ENCODE data around the gene LMAN2.

The LMAN2 gene

GRCh38 chr5:177302354-177303110, 48.9 kb downstream of the LMAN2 start:
- Histone ChIP-seq H3K4me1 (ENCODE audit: control insufficient read depth, insufficient read depth, low read length) (peaks cover 6% of the 10 kb centered on the region; the same call in 1 of the 2 replicates), H3K9ac (ENCODE audit: low read depth, low read length) (no peak overlapping the region), H3K36me3 (ENCODE audit: control insufficient read depth, insufficient read depth, low read length) (peaks cover 42% of the 10 kb centered on the region), H3K27me3 (ENCODE audit: control insufficient read depth, insufficient read depth, low read length) (no peaks in the 10 kb centered on the region), H3K4me3 (ENCODE audit: low read depth, low read length) (peak overlapping the region; percentile 96), H3K9me3 (ENCODE audit: control insufficient read depth, insufficient read depth, low read length) (no peaks in the 10 kb centered on the region), H3K27ac (ENCODE audit: low read depth, low read length) (no peak overlapping the region)

DNA sequence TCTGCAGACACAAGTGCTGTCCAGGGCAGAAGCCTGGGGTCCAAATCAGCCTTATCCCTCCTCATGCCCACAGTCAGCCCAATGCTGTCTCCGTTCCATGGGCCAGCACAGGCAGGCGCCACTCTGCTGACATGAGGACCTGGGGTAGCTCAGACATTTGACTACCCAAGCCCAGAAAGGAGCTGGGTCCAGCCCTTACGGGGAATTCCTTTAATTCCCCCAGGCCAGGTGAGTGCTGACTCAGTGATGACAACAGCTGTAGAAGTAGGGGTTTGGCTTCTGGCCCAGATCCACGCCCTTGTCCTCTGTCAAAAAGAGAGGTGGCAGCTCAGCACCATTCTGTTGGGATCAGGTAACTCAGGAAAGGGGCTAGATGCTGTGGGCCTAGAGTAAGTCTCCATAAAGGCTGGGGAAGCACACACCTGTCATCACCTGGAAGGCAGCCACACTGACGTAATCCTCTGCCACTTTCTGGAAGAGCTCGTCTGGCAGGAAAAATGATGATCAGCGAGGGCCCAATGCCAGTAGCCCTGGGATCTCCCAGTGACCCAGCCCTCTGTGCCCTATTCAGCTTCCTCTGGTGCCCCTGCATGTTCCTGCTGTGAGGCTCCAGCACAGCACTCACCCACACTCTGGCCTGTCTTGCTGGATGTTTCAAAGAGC, 49.8 kb downstream of the LMAN2 start:
- no peak overlapping the region for H3K27ac ChIP-seq (ENCODE audit: low read depth, low read length)

DNA sequence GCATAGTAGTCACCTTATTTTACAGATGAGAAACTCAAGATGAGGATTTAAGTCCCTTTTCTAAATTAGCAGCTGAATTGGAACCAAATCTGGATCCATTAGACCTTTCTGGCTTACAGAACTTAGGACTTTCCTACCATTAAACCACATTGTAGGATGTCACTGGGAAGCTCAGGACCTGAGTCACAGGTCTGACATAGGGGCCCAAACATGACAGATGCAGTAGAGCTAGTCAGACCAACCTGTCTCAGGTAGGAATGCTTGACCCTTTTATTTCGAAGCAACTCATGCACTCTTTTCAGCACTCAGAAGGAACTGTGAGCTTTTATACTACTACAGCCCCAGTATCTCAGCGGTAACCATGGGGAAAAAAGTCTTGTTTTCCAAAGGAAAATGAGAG, 50.5 kb downstream of the LMAN2 start:
- Histone ChIP-seq H3K4me3 (ENCODE audit: low read depth, low read length) (no peak overlapping the region), H3K36me3 (ENCODE audit: control insufficient read depth, insufficient read depth, low read length) (peaks cover 46% of the 10 kb centered on the region), H3K27ac (ENCODE audit: low read depth, low read length) (peak overlapping the region; percentile 18), H3K4me1 (ENCODE audit: control insufficient read depth, insufficient read depth, low read length) (peaks cover 6% of the 10 kb centered on the region; the same call in 1 of the 2 replicates), H3K9ac (ENCODE audit: low read depth, low read length) (no peak overlapping the region), H3K9me3 (ENCODE audit: control insufficient read depth, insufficient read depth, low read length) (no peaks in the 10 kb centered on the region), H3K27me3 (ENCODE audit: control insufficient read depth, insufficient read depth, low read length) (no peaks in the 10 kb centered on the region)

More for the DNA sequence above, 49.8 kb downstream of the LMAN2 start:
- peaks cover 46% of the 10 kb centered on the region for H3K36me3 ChIP-seq (ENCODE audit: control insufficient read depth, insufficient read depth, low read length)
- peaks cover 6% of the 10 kb centered on the region; the same call in 1 of the 2 replicates for H3K4me1 ChIP-seq (ENCODE audit: control insufficient read depth, insufficient read depth, low read length)
- H3K4me3 ChIP-seq (ENCODE audit: low read depth, low read length): no peak overlapping the region
- H3K9me3 ChIP-seq (ENCODE audit: control insufficient read depth, insufficient read depth, low read length): no peaks in the 10 kb centered on the region
- no peaks in the 10 kb centered on the region for H3K27me3 ChIP-seq (ENCODE audit: control insufficient read depth, insufficient read depth, low read length)
- H3K9ac ChIP-seq (ENCODE audit: low read depth, low read length): no peak overlapping the region

DNA sequence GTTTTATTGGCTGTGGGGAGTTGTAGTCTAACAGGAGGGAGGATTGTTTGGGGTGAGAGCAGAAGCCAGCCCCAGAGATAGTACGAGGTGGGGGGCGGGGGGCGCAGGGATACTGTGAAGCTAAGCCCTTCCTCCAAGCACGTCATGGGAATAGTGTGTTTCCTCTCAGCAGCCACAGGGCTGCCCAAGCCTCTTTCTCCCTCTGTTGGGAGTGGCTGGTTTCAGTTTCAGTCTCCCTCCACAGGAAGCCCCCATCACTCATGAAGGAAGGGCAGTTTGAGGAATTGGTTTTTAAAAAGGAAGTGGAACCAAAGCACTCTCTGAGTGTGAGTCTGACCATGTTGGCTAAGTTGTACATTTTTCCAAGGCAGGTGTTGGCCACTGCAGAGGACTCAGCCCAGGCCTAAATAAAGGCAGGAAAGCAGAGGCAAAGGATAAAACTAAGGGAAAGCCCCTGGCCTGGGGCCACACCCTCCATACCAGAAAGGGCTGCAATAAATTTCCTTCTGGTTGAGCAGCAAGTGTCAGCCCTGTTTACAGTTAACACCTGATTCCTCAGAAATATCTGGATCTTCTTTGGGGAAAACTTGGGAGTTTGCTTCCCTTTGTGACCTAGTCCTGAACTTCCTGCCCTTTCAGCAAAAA, 51.1 kb downstream of the LMAN2 start:
- no peak overlapping the region for H3K9ac ChIP-seq (ENCODE audit: low read depth, low read length)
- H3K4me1 ChIP-seq (ENCODE audit: control insufficient read depth, insufficient read depth, low read length): peaks cover 6% of the 10 kb centered on the region; the same call in 1 of the 2 replicates
- H3K36me3 ChIP-seq (ENCODE audit: control insufficient read depth, insufficient read depth, low read length): peaks cover 46% of the 10 kb centered on the region

DNA sequence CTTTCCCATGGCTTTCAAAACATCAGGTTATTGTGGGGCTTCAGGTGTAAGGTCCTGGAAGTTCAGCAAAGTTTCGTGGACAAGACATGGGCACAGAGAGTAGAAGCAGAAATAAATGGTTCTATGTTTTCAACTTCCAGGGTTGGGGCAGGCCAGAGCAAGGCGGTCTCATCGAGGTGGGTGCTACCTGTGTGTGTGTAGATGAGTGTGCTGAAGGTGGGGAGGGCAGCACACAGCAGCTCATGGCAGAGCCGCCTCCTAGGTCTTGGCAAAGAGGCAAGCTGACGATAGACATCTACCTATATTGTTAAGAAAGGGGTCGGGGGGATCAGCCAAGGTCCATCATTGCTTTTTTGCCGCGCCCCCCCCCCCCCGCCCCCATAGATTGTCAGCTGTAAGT, 51.8 kb downstream of the LMAN2 start:
- Histone ChIP-seq H3K4me3 (ENCODE audit: low read depth, low read length) (no peak overlapping the region), H3K4me1 (ENCODE audit: control insufficient read depth, insufficient read depth, low read length) (peaks cover 6% of the 10 kb centered on the region; the same call in 1 of the 2 replicates), H3K9me3 (ENCODE audit: control insufficient read depth, insufficient read depth, low read length) (no peaks in the 10 kb centered on the region), H3K27me3 (ENCODE audit: control insufficient read depth, insufficient read depth, low read length) (no peaks in the 10 kb centered on the region), H3K27ac (ENCODE audit: low read depth, low read length) (no peak overlapping the region), H3K9ac (ENCODE audit: low read depth, low read length) (no peak overlapping the region), H3K36me3 (ENCODE audit: control insufficient read depth, insufficient read depth, low read length) (peaks cover 46% of the 10 kb centered on the region)

More for the DNA sequence above, 51.1 kb downstream of the LMAN2 start:
- Histone ChIP-seq H3K27me3 (ENCODE audit: control insufficient read depth, insufficient read depth, low read length) (no peaks in the 10 kb centered on the region), H3K4me3 (ENCODE audit: low read depth, low read length) (no peak overlapping the region), H3K27ac (ENCODE audit: low read depth, low read length) (peak overlapping the region; percentile 18), H3K9me3 (ENCODE audit: control insufficient read depth, insufficient read depth, low read length) (no peaks in the 10 kb centered on the region)

DNA sequence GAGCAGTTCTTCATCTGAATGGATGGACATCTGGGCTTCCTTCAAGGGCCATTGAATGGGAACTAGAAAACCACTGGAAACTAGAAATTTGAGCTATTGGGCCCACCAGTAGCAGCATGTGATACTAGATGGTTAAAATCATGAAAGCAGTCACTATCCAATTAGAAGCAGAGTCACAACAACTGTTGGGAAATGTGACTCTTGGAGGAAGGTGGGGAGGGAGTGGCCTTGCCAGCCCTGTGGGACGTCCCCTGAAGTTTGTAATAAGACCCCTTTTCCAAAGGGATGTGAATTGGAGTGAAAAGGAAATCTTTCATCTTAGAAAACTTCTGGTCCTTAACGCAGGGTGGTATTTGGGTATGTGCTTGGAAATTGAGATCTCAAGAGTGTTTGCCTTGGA, 53.5 kb downstream of the LMAN2 start:
- H3K27me3 ChIP-seq (ENCODE audit: control insufficient read depth, insufficient read depth, low read length): no peaks in the 10 kb centered on the region
- H3K9ac ChIP-seq (ENCODE audit: low read depth, low read length): no peak overlapping the region
- peaks cover 6% of the 10 kb centered on the region; the same call in 1 of the 2 replicates for H3K4me1 ChIP-seq (ENCODE audit: control insufficient read depth, insufficient read depth, low read length)
- no peak overlapping the region for H3K4me3 ChIP-seq (ENCODE audit: low read depth, low read length)
- H3K9me3 ChIP-seq (ENCODE audit: control insufficient read depth, insufficient read depth, low read length): no peaks in the 10 kb centered on the region
- H3K36me3 ChIP-seq (ENCODE audit: control insufficient read depth, insufficient read depth, low read length): peaks cover 62% of the 10 kb centered on the region
- H3K27ac ChIP-seq (ENCODE audit: low read depth, low read length): no peak overlapping the region

DNA sequence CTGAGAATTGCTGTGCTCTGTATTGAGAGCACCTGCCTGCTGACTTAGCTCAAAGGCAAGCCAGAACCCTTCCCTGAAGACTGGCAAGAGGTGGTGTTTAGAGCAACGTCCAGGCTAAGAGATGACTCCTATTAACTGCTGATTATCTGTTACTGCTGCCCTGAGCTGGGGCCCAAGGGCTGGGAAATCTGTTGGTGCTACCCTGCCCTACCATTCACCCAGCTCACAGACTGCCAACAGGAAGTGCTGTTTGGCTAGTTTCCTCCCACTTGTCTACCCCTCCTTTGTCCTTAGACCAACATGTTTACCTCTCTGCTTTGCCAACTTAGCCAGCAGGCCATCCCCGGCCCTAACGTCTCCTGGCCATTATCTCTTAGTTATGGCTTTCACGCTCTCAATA, 54.9 kb downstream of the LMAN2 start:
- Histone ChIP-seq H3K4me1 (ENCODE audit: control insufficient read depth, insufficient read depth, low read length) (peaks cover 6% of the 10 kb centered on the region; the same call in 1 of the 2 replicates), H3K9me3 (ENCODE audit: control insufficient read depth, insufficient read depth, low read length) (no peaks in the 10 kb centered on the region), H3K9ac (ENCODE audit: low read depth, low read length) (no peak overlapping the region), H3K27ac (ENCODE audit: low read depth, low read length) (peak overlapping the region; percentile 5), H3K27me3 (ENCODE audit: control insufficient read depth, insufficient read depth, low read length) (no peaks in the 10 kb centered on the region), H3K36me3 (ENCODE audit: control insufficient read depth, insufficient read depth, low read length) (peaks cover 72% of the 10 kb centered on the region), H3K4me3 (ENCODE audit: low read depth, low read length) (no peak overlapping the region)

GRCh38 chr5:177295924-177296323, 55.5 kb downstream of the LMAN2 start:
- no peak overlapping the region for H3K4me3 ChIP-seq (ENCODE audit: low read depth, low read length)
- H3K9ac ChIP-seq (ENCODE audit: low read depth, low read length): no peak overlapping the region
- no peaks in the 10 kb centered on the region for H3K9me3 ChIP-seq (ENCODE audit: control insufficient read depth, insufficient read depth, low read length)
- H3K27ac ChIP-seq (ENCODE audit: low read depth, low read length): no peak overlapping the region
- H3K36me3 ChIP-seq (ENCODE audit: control insufficient read depth, insufficient read depth, low read length): peaks cover 72% of the 10 kb centered on the region
- peaks cover 6% of the 10 kb centered on the region; the same call in 1 of the 2 replicates for H3K4me1 ChIP-seq (ENCODE audit: control insufficient read depth, insufficient read depth, low read length)
- no peaks in the 10 kb centered on the region for H3K27me3 ChIP-seq (ENCODE audit: control insufficient read depth, insufficient read depth, low read length)

DNA sequence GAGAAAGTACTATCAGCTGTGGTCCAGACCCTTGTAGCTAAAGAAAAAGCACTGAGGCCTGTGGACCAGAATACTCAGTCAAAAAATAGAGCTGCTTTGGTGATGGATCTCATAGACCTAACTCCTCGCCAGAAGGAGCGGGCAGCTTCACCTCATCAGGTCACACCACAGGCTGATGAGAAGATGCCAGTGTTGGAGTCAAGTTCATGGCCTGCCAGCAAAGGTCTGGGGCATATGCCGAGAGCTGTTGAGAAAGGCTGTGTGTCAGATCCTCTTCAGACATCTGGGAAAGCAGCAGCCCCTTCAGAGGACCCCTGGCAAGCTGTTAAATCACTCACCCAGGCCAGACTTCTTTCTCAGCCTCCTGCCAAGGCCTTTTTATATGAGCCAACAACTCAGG, 56.8 kb downstream of the LMAN2 start:
- H3K27ac ChIP-seq (ENCODE audit: low read depth, low read length): no peak overlapping the region
- H3K27me3 ChIP-seq (ENCODE audit: control insufficient read depth, insufficient read depth, low read length): no peaks in the 10 kb centered on the region

GRCh38 chr5:177293819-177294581, 57.5 kb downstream of the LMAN2 start:
- H3K27me3 ChIP-seq (ENCODE audit: control insufficient read depth, insufficient read depth, low read length): no peaks in the 10 kb centered on the region
- H3K27ac ChIP-seq (ENCODE audit: low read depth, low read length): no peak overlapping the region

More for the DNA sequence above, 56.8 kb downstream of the LMAN2 start:
- Histone ChIP-seq H3K36me3 (ENCODE audit: control insufficient read depth, insufficient read depth, low read length) (peaks cover 82% of the 10 kb centered on the region), H3K9ac (ENCODE audit: low read depth, low read length) (no peak overlapping the region), H3K9me3 (ENCODE audit: control insufficient read depth, insufficient read depth, low read length) (no peaks in the 10 kb centered on the region), H3K4me3 (ENCODE audit: low read depth, low read length) (no peak overlapping the region), H3K4me1 (ENCODE audit: control insufficient read depth, insufficient read depth, low read length) (peaks cover 4% of the 10 kb centered on the region; the same call in 1 of the 2 replicates)

More at GRCh38 chr5:177293819-177294581, 57.5 kb downstream of the LMAN2 start:
- Histone ChIP-seq H3K9me3 (ENCODE audit: control insufficient read depth, insufficient read depth, low read length) (no peaks in the 10 kb centered on the region), H3K4me3 (ENCODE audit: low read depth, low read length) (no peak overlapping the region), H3K4me1 (ENCODE audit: control insufficient read depth, insufficient read depth, low read length) (peaks cover 3% of the 10 kb centered on the region; the same call in 1 of the 2 replicates), H3K9ac (ENCODE audit: low read depth, low read length) (no peak overlapping the region), H3K36me3 (ENCODE audit: control insufficient read depth, insufficient read depth, low read length) (peaks cover 88% of the 10 kb centered on the region)

Data from HUES48 (cell line).